Measurements from ENCODE around the gene NPHS2.

DNA sequence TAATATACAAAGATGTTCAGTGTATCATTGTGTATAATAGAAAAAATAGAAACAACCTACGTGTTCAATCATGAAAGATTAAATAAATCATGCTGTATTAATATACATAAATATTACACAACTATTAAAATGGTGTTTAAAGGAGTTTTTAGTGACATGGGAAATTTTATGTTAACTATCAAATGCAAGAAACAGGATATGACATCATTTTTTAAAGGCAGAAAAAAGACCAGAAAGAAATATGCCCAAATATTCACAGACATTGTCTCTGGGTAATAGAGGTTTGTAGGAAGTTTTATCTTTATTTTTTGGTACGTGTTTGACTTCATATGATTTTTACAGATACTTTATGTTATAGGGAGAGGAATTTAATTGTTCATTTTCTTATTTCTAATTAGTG lies 34.0 kb downstream of the NPHS2 start:
- TF ChIP-seq CTCF (IDR thresholded peaks at IDR 0.05; ENCODE audit: low read length), result no peak
- no peak for TF ChIP-seq EZH2 (optimal IDR thresholded peaks at IDR 0.05; ENCODE audit: low read depth, low read length)
- no peak for TF ChIP-seq EZH2phosphoT487 (IDR thresholded peaks at IDR 0.05; ENCODE audit: low read length)
